Endodermal cell (in vitro differentiated cells): Measurements from ENCODE around the gene CBX8. TPM values are rescaled to one million over a fixed set of nuclear protein-coding genes. Genes with fewer than 3 reads are reported as not detected.

ENCODE experiments used
- DNase-seq: peaks from one replicate; pipeline ENCODE4 v3.0.0-alpha.2; 2017
- H3K27ac ChIP-seq: 2 replicates; pipeline ENCODE4 v1.5.1; 2013; ENCODE audit warnings: mild to moderate bottlenecking, low read depth, low read length, moderate library complexity
- H3K27me3 ChIP-seq: 2 replicates; pipeline ENCODE4 v1.6.1; 2013; ENCODE audit warnings: mild to moderate bottlenecking, low read length, moderate library complexity; ENCODE audit not compliant: insufficient read depth, control insufficient read depth, poor library complexity, severe bottlenecking
- H3K36me3 ChIP-seq: 2 replicates; pipeline ENCODE4 v1.7.0; 2013; ENCODE audit warnings: mild to moderate bottlenecking, low read length, moderate library complexity; ENCODE audit not compliant: control insufficient read depth, insufficient read depth
- H3K4me1 ChIP-seq: one replicate; pipeline ENCODE4 v1.7.0; 2013; ENCODE audit warnings: low read length; ENCODE audit not compliant: control insufficient read depth, insufficient read depth
- H3K4me3 ChIP-seq: 2 replicates; pipeline ENCODE4 v1.5.1; 2013; ENCODE audit warnings: mild to moderate bottlenecking, low read length, moderate library complexity
- H3K9ac ChIP-seq: 2 replicates; pipeline ENCODE4 v1.6.1; 2013; ENCODE audit warnings: mild to moderate bottlenecking, low read length, moderate library complexity; ENCODE audit not compliant: poor library complexity, severe bottlenecking; ENCODE audit errors: extremely low read depth
- H3K9me3 ChIP-seq: 2 replicates; pipeline ENCODE4 v1.6.1; 2013; ENCODE audit warnings: mild to moderate bottlenecking, low read length, moderate library complexity; ENCODE audit not compliant: control insufficient read depth
- H3K27ac Mint-ChIP-seq: 2 replicates; pipeline ENCODE4 v1.8.0; 2020; ENCODE audit warnings: mixed read lengths
- H3K27me3 Mint-ChIP-seq: 2 replicates; pipeline ENCODE4 v1.8.0; 2021; ENCODE audit warnings: mild to moderate bottlenecking, mixed read lengths; ENCODE audit not compliant: insufficient read depth
- H3K36me3 Mint-ChIP-seq: 2 replicates; pipeline ENCODE4 v1.8.0; 2020; ENCODE audit warnings: low read depth, mixed read lengths
- H3K4me1 Mint-ChIP-seq: 2 replicates; pipeline ENCODE4 v1.8.0; 2020; ENCODE audit warnings: mixed read lengths
- H3K4me3 Mint-ChIP-seq: 2 replicates; pipeline ENCODE4 v1.8.0; 2020; ENCODE audit warnings: mild to moderate bottlenecking, moderate library complexity, mixed read lengths
- H3K9me3 Mint-ChIP-seq: 2 replicates; pipeline ENCODE4 v1.8.0; 2020; ENCODE audit warnings: mild to moderate bottlenecking, mixed read lengths
- CTCF ChIP-seq: fragments of 200-600 bp; sonication (generic); conservative IDR thresholded peaks from 2 replicates; pipeline ENCODE4 v1.5.0; 2021; ENCODE audit warnings: antibody characterized with exemption, mild to moderate bottlenecking
- WGBS, 2 experiments: methylation state at CpG; one replicate each; pipeline versions ENCODE4 v1.1.5 to v1.1.7; 2013; ENCODE audit warnings: missing lambda C conversion rate in 2 of 2, mixed read lengths in 1 of 2; ENCODE audit not compliant: insufficient coverage in 1 of 2, insufficient read length in 1 of 2; 5-methylcytosine and 5-hydroxymethylcytosine counted together
- total RNA-seq, 2 donors: library from RNA; stranded (reverse); fragmentation: NEBNext Ultra II Directional in 1 of 2; extraction: Animal tissue kit (Norgen Biotek cat#: 25700) in 1 of 2; gene quantifications; 2 replicates in 1 of 2; 3 replicates in 1 of 2; pipeline ENCODE4 v1.2.1, GENCODE V29; 2021

Gene CBX8
- total RNA-seq, 2 donors from 2014 or later: 5.4 to 5.6 TPM

- no peak overlapping the region for H3K27ac Mint-ChIP-seq
- H3K36me3 ChIP-seq: no peaks in the 10 kb centered on the region
- H3K27ac ChIP-seq: no peak overlapping the region
- no peak overlapping the region for H3K4me3 Mint-ChIP-seq
- no peak overlapping the region for H3K4me3 ChIP-seq
- peaks cover 7% of the 10 kb centered on the region for H3K4me1 ChIP-seq
- peaks cover 63% of the 10 kb centered on the region for H3K27me3 Mint-ChIP-seq
- TF ChIP-seq CTCF: no peak
- DNase-seq: no peak
- H3K9me3 Mint-ChIP-seq: no peaks in the 10 kb centered on the region
- H3K36me3 Mint-ChIP-seq: no peaks in the 10 kb centered on the region
- H3K4me1 Mint-ChIP-seq: peaks cover 16% of the 10 kb centered on the region
- peaks cover 42% of the 10 kb centered on the region for H3K27me3 ChIP-seq
- no peak overlapping the region for H3K9ac ChIP-seq
- WGBS, 2 experiments: 97 to 100% methylated on average over 1 of the region's 1 CpG
- H3K9me3 ChIP-seq: no peaks in the 10 kb centered on the region
These were observed 54.3 kb downstream of the CBX8 start for GRCh38 chr17:79742589-79742918.

Other genes with a start within 250 kb of the CBX8 start
- gene RBFOX3, start 186.0 kb downstream of the CBX8 start, total RNA-seq: 1 to 10 TPM; 2.6 to 7.3 TPM
- not detected for gene ENPP7, start 66.1 kb downstream of the CBX8 start, total RNA-seq
- gene CBX2, start 18.9 kb downstream of the CBX8 start, total RNA-seq: 10 to 100 TPM; 75.0 to 78.6 TPM
- 1 to 10 TPM; 4.2 to 4.9 TPM for gene CBX4, start 42.4 kb upstream of the CBX8 start, total RNA-seq
- 100 to 1,000 TPM in 1 of 2 donors, 10 to 100 TPM in 1; 88.2 to 116 TPM for gene TBC1D16, start 238.8 kb upstream of the CBX8 start, total RNA-seq
- gene CCDC40, start 239.6 kb upstream of the CBX8 start, total RNA-seq: 10 to 100 TPM; 21.7 to 38.9 TPM